Measurements from ENCODE around the gene PDE8A. TPM values are rescaled to one million over a fixed set of nuclear protein-coding genes. Genes with fewer than 3 reads are reported as not detected.
A peak's percentile ranks its signal among the peaks of the same experiment; 100 is the strongest.

The PDE8A gene
- total RNA-seq, 1 donor from 2014 or later, result 22.7 TPM

DNA sequence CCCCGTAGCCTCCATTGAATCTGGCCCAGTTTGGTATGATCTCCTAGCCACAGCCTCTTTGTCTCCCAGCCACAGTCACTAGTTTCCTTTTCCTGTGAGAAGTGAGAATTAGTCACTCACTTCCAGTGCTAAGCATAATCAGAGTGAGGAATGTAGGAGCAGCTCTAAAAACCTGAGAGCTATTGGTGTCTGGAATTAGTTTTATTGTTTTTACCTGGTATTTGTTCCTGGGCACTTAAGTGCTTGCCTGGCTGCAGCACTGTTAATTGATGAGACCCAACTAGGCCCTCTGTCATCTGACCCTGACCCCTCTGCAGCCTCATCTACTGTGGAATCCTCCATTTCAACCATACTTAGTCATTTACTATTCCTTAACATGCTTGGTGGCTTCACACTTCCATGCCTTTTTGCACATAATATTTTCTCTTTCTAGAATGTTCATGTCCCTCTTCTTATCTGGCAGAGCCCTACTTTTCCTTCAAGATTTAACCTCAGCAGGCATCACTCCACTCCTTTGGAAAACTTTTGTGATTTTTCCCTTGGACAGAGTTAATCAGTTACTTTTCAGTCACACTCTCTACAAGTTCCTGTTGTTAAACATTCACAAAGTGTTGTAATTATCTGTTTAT, 48.8 kb downstream of the PDE8A start:
- H3K27me3 Mint-ChIP-seq (ENCODE audit: low read depth), result no peaks in the 10 kb centered on the region
- no peak overlapping the region for H3K4me3 Mint-ChIP-seq (ENCODE audit: unreplicated experiment)
- peak overlapping the region; percentile 84 for H3K27ac Mint-ChIP-seq (ENCODE audit: unreplicated experiment)
- peaks cover 44% of the 10 kb centered on the region for H3K4me1 Mint-ChIP-seq (ENCODE audit: low read depth)
- H3K9me3 Mint-ChIP-seq (ENCODE audit: low read depth), result no peaks in the 10 kb centered on the region
- DNase-seq (ENCODE audit: low spot score), result no peak
- TF ChIP-seq CTCF (IDR thresholded peaks at IDR 0.05), result no peak
- H3K36me3 Mint-ChIP-seq (ENCODE audit: low read depth), result no peaks in the 10 kb centered on the region

DNA sequence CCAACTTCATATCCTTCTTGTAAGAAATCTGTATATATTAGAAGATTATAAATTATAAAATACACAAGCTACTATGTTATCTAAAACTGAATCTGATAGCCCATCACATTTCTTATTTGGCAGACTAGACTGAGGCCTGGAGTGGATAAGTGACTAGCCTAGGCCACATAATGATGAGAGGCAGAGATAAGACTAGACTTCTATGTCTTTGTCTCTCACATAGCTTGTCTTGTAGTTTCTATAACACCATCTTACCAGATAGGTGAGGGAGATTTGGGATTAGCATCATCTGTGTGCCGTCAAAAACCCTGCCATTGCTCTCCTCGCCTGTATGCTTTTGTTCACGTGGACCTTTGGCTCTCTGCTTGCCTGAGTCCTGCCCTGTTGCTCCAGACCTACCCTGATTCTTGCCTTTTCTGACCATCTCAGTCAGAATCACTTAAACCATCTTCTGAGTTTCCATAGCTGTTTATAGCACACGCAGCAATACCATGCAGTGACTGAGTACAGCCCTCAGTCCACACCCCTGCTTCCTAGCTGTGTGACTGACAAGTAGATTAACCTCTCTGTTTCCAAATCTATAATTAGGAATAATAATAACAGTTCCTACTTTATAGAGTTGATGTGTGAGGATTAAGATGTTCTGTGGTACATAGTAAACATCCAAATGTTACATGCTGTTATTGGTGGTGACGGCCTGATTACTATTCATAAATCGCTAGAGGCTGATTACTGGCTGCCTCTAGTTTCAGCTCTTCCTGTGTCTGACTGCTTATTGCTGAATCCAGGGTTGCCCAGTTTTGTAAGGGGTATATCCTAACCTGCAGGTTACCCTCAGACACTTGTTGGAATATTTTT, 49.7 kb downstream of the PDE8A start:
- DNase-seq (ENCODE audit: low spot score), result no peak
- Mint-ChIP-seq H3K27ac (ENCODE audit: unreplicated experiment) (peak overlapping the region; percentile 4), H3K36me3 (ENCODE audit: low read depth) (no peaks in the 10 kb centered on the region), H3K4me3 (ENCODE audit: unreplicated experiment) (no peak overlapping the region), H3K4me1 (ENCODE audit: low read depth) (peaks cover 45% of the 10 kb centered on the region), H3K9me3 (ENCODE audit: low read depth) (no peaks in the 10 kb centered on the region), H3K27me3 (ENCODE audit: low read depth) (no peaks in the 10 kb centered on the region)
- no peak for TF ChIP-seq CTCF (IDR thresholded peaks at IDR 0.05)

- H3K4me3 Mint-ChIP-seq (ENCODE audit: unreplicated experiment), result no peak overlapping the region
- H3K36me3 Mint-ChIP-seq (ENCODE audit: low read depth), result no peaks in the 10 kb centered on the region
- no peak overlapping the region for H3K27ac Mint-ChIP-seq (ENCODE audit: unreplicated experiment)
- no peaks in the 10 kb centered on the region for H3K27me3 Mint-ChIP-seq (ENCODE audit: low read depth)
- TF ChIP-seq CTCF (IDR thresholded peaks at IDR 0.05), result no peak
- no peak for DNase-seq (ENCODE audit: low spot score)
- H3K4me1 Mint-ChIP-seq (ENCODE audit: low read depth), result peaks cover 44% of the 10 kb centered on the region
- H3K9me3 Mint-ChIP-seq (ENCODE audit: low read depth), result no peaks in the 10 kb centered on the region
These were observed 50.4 kb downstream of the PDE8A start for GRCh38 chr15:85031944-85032558.

DNA sequence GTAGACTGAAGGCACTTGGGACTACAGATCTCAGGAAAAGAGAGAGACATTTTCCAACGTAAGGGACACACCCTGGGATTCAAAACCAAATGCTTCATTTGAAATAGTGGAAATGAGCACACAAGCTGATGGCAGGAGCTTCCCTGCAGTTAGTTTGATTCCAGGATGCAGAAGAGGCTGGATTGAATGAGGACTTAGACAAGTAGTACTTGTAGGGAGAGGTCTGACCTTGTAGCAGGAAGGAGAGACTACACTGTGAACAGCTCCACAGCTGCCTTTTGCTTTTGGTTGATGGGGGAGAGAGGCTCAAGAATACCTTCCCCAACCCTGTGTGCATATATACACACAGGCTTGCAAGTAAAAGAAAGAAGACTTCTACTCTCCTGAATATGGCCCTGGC, 51.5 kb downstream of the PDE8A start:
- Mint-ChIP-seq H3K9me3 (ENCODE audit: low read depth) (no peaks in the 10 kb centered on the region), H3K27me3 (ENCODE audit: low read depth) (no peaks in the 10 kb centered on the region), H3K36me3 (ENCODE audit: low read depth) (no peaks in the 10 kb centered on the region), H3K27ac (ENCODE audit: unreplicated experiment) (no peak overlapping the region), H3K4me1 (ENCODE audit: low read depth) (peaks cover 39% of the 10 kb centered on the region), H3K4me3 (ENCODE audit: unreplicated experiment) (no peak overlapping the region)
- DNase-seq (ENCODE audit: low spot score), result no peak
- TF ChIP-seq CTCF (IDR thresholded peaks at IDR 0.05), result no peak

DNA sequence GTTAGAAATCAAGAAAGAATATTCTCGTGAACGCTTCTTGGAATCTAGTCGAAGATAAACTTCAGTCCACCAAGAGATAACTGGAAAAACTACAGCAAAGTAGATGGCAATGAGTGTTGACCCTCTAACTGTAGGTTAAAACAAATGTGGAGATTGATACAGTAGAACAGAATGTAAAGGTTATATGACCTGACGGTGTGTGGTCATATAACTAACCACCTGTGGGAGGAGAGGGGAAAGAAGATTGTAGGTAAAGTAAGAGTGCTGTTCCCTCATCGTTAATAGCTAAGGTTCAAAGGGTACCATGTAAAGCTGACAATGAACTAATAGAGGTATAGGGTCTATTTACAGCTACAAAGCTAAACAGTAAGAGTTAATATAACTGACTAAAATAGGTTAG, 52.6 kb downstream of the PDE8A start:
- TF ChIP-seq CTCF (IDR thresholded peaks at IDR 0.05), result no peak
- Mint-ChIP-seq H3K4me1 (ENCODE audit: low read depth) (peaks cover 39% of the 10 kb centered on the region), H3K4me3 (ENCODE audit: unreplicated experiment) (no peak overlapping the region), H3K27me3 (ENCODE audit: low read depth) (no peaks in the 10 kb centered on the region), H3K9me3 (ENCODE audit: low read depth) (no peaks in the 10 kb centered on the region), H3K36me3 (ENCODE audit: low read depth) (no peaks in the 10 kb centered on the region), H3K27ac (ENCODE audit: unreplicated experiment) (no peak overlapping the region)
- no peak for DNase-seq (ENCODE audit: low spot score)

Measured in chondrocyte (in vitro differentiated cells).